Measurements from ENCODE around the gene ZNF236. TPM values are rescaled to one million over a fixed set of nuclear protein-coding genes. Genes with fewer than 3 reads are reported as not detected.

Gene ZNF236
- total and polyA plus RNA-seq, 2 of the 8 experiments (the other 6 are each of a cell fraction or from before 2014, with no cell fraction given), result 6.7 to 14.5 TPM

GRCh38 chr18:76920974-76921373 lies 98.6 kb downstream of the ZNF236 start:
- FAIRE-seq, result no peak
- CTCF ChIA-PET (ENCODE audit: partially characterized antibody), result interaction anchor here (0.6 to 7.4 kb wide), 17 partner anchors 8 to 140 kb away, joined by 3 to 88 read pairs (median 6); no protein-coding TSS in a partner anchor

More at GRCh38 chr18:76920974-76921373, 98.6 kb downstream of the ZNF236 start:
- H3K4me1 ChIP-seq (replicated peaks in 1 of 4; ENCODE audit: control insufficient read depth in 3 of 4, insufficient read depth in 4 of 4, low read length in 3 of 4), result no peaks in the 10 kb centered on the region
- peaks cover 2 to 21% (median 14%) of the 10 kb centered on the region in 4 experiments for H3K36me3 ChIP-seq (ENCODE audit: control insufficient read depth in 2 of 4, insufficient read depth in 4 of 4, low read length in 3 of 4)
- no peak overlapping the region for H4K5ac ChIP-seq (ENCODE audit: insufficient read length, low read depth, low read length)
- H3K4me3 ChIP-seq (ENCODE audit: extremely low read depth in 1 of 4, insufficient read depth in 2 of 4, low read depth in 3 of 4, low read length in 4 of 4), result no peak overlapping the region
- no peak overlapping the region for H2AFZ ChIP-seq (ENCODE audit: low read length)
- H3K23ac ChIP-seq (ENCODE audit: insufficient read length), result no peak overlapping the region
- no peak overlapping the region for H2BK5ac ChIP-seq (ENCODE audit: low read depth, low read length)
- no peak overlapping the region for H2BK20ac ChIP-seq (ENCODE audit: low read length)
- H3K27me3 ChIP-seq (replicated peaks in 1 of 4; ENCODE audit: control insufficient read depth in 3 of 4, extremely low read depth in 1 of 4, insufficient read depth in 3 of 4, low read length in 3 of 4), result no peaks in the 10 kb centered on the region
- no peak overlapping the region for H3K4me2 ChIP-seq (ENCODE audit: insufficient read depth in 1 of 2, low read depth in 2 of 2, low read length in 2 of 2)
- H4K20me1 ChIP-seq (replicated peaks in 1 of 2; ENCODE audit: control insufficient read depth in 1 of 2, insufficient read depth in 2 of 2, low read length in 2 of 2), result peaks cover 0 to 2% of the 10 kb centered on the region in 2 experiments
- H2BK15ac ChIP-seq (ENCODE audit: low read length), result no peak overlapping the region
- no peak for DNase-seq (ENCODE audit: low read depth in 1 of 2, low spot score in 2 of 2)
- H3K18ac ChIP-seq (ENCODE audit: extremely low read depth, low read length), result no peak overlapping the region
- H3K79me1 ChIP-seq (ENCODE audit: low read depth, low read length), result no peaks in the 10 kb centered on the region
- H3K9me3 ChIP-seq (ENCODE audit: insufficient read depth in 2 of 2, low read depth in 1 of 2, low read length in 1 of 2), result no peaks in the 10 kb centered on the region
- no peaks in the 10 kb centered on the region for H3K23me2 ChIP-seq (ENCODE audit: low read depth, low read length)
- H3K14ac ChIP-seq (ENCODE audit: insufficient read length), result no peak overlapping the region
- H3K27ac ChIP-seq (ENCODE audit: low read depth, low read length), result no peak overlapping the region
- H4K91ac ChIP-seq (replicated peaks; ENCODE audit: insufficient read length, low read length), result no peak overlapping the region
- H3K4ac ChIP-seq (replicated peaks; ENCODE audit: insufficient read length, low read depth, low read length), result no peak overlapping the region
- WGBS, 2 experiments (ENCODE audit: extremely low coverage in 1 of 2, insufficient coverage in 1 of 2, insufficient read length in 1 of 2, insufficient replicate concordance in 2 of 2, low coverage in 1 of 2, low lambda C conversion rate in 2 of 2, missing lambda C conversion rate in 1 of 2), result 96% methylated on average over 5 of the region's 5 CpGs; no CpG with 5 or more reads in 1 of the 2 experiments
- H2BK12ac ChIP-seq (ENCODE audit: low read depth, low read length), result no peak overlapping the region
- POLR2A ChIA-PET (ENCODE audit: partially characterized antibody), result interaction anchor here (0.7 kb wide), 1 partner anchor 333 kb away, joined by 3 read pairs; no protein-coding TSS in a partner anchor
- H2BK120ac ChIP-seq (replicated peaks; ENCODE audit: low read depth, low read length), result no peak overlapping the region
- H3K9ac ChIP-seq (replicated peaks in 1 of 4; ENCODE audit: extremely low read depth in 1 of 4, low read depth in 3 of 4, low read length in 3 of 4), result no peak overlapping the region
- no peak overlapping the region for H4K8ac ChIP-seq (ENCODE audit: extremely low read depth, insufficient read depth, low read length)
- no peaks in the 10 kb centered on the region for H3K79me2 ChIP-seq (ENCODE audit: control insufficient read depth in 1 of 2, insufficient read depth in 2 of 2, low read length in 2 of 2)
- H3K56ac ChIP-seq (replicated peaks; ENCODE audit: insufficient read length, low read depth, low read length), result no peak overlapping the region
- no peak for TF ChIP-seq POLR2AphosphoS5 (IDR thresholded peaks at IDR 0.05; ENCODE audit: low read depth, low read length)
- no peak for TF ChIP-seq SIN3A (conservative IDR thresholded peaks at IDR 0.05 in 1 of 2, IDR thresholded peaks at IDR 0.05 in 1 of 2; ENCODE audit: low read depth in 1 of 2, low read length in 2 of 2)
- TF ChIP-seq POU5F1 (IDR thresholded peaks at IDR 0.05; ENCODE audit: low read depth, low read length), result no peak
- no peak for TF ChIP-seq SP4 (IDR thresholded peaks at IDR 0.05; ENCODE audit: low read length)
- no peak overlapping the region for H2AK5ac ChIP-seq (ENCODE audit: low read depth, low read length)

Data from H1 (cell line).